Stomach (tissue), 9 donors: ENCODE measurements around the gene SLC1A2. TPM values are rescaled to one million over a fixed set of nuclear protein-coding genes. Genes with fewer than 3 reads are reported as not detected.

ENCODE experiments used
- DNase-seq, 2 donors: peaks; one replicate each; pipeline versions ENCODE4 v3.0.0 to v3.0.0-alpha.2; 2013 to 2019
- H3K27ac ChIP-seq, 5 donors: fragments of 200-600 bp in 4 of 5; sonication (generic) in 4 of 5; one replicate each; pipeline ENCODE4 v1.5.1; 2013 to 2019; ENCODE audit warnings: mild to moderate bottlenecking in 1 of 5, moderate library complexity in 1 of 5
- H3K27me3 ChIP-seq, 3 donors: fragments of 200-600 bp; sonication (generic); one replicate each; pipeline ENCODE4 v1.5.1; 2017 to 2019; ENCODE audit warnings: mixed run types in 1 of 3
- H3K36me3 ChIP-seq, 4 donors: fragments of 200-600 bp; sonication (generic); 1 replicate in 3 of 4; 2 replicates in 1 of 4; pipeline ENCODE4 v1.5.1; 2016 to 2019
- H3K4me1 ChIP-seq, 4 donors: fragments of 200-600 bp; sonication (generic); one replicate each; pipeline ENCODE4 v1.5.1; 2016 to 2019
- H3K4me3 ChIP-seq, 4 donors: fragments of 200-600 bp; sonication (generic) in 3 of 4; one replicate each; pipeline ENCODE4 v1.5.1; 2016 to 2019; ENCODE audit warnings: mild to moderate bottlenecking in 1 of 4
- H3K9me3 ChIP-seq, 4 donors: fragments of 200-600 bp; sonication (generic); one replicate each; pipeline ENCODE4 v1.5.1; 2016 to 2019
- EP300 ChIP-seq: sonication (generic); formaldehyde crosslinking; IDR thresholded peaks from one replicate; pipeline ENCODE4 v1.6.1; 2017; ENCODE audit warnings: antibody characterized with exemption
- POLR2A ChIP-seq, 4 donors: fragments of 450-650 bp; IDR thresholded peaks; one replicate each; pipeline ENCODE4 v1.6.1; 2016; ENCODE audit warnings: antibody characterized with exemption in 4 of 4, control low read depth in 2 of 4, mild to moderate bottlenecking in 1 of 4, moderate library complexity in 1 of 4
- POLR2AphosphoS5 ChIP-seq, 3 donors: sonication (generic); formaldehyde crosslinking; IDR thresholded peaks; one replicate each; pipeline ENCODE4 v1.6.1; 2016; ENCODE audit warnings: antibody characterized with exemption in 3 of 3
- WGBS, 5 donors: extraction: QIAGEN DNeasy Blood & Tissue Kit in 3 of 5; methylation state at CpG; one replicate each; pipeline versions ENCODE4 v1.1.5 to v1.1.7; 2013 to 2018; 5-methylcytosine and 5-hydroxymethylcytosine counted together
- intact Hi-C: fragments of 100-400 bp; cut with DNase I; formaldehyde crosslinking; loops from one replicate; pipeline ENCODE4 v1.15.1; 2023; ENCODE audit warnings: low total_unique reads
- polyA plus RNA-seq, 3 donors: library from polyadenylated mRNA; stranded (reverse); fragments of 200-250 nt; gene quantifications; one replicate each; pipeline ENCODE4 v1.2.3, GENCODE V29; 2013
- total RNA-seq, 5 donors: library from RNA; depleted of rRNA; stranded (reverse); fragments of >200 nt; gene quantifications; one replicate each; pipeline versions ENCODE4 v1.1.0 to v1.2.3, GENCODE V29; 2014 to 2016
- TF ChIP-seq, protein P1 (sequence below), 7 experiments: fragments of 450-650 bp in 4 of 7; fragments of 200-600 bp in 3 of 7; sonication (generic) in 3 of 7; IDR thresholded peaks; one replicate each; pipeline ENCODE4 v1.5.1; 2016 to 2019; ENCODE audit warnings: antibody characterized with exemption in 7 of 7, control low read depth in 2 of 7, mild to moderate bottlenecking in 1 of 7
- donor health status: healthy with polysubstance abuse.
- donor health status: Bipolar disorder and iron deficiency.
- donor health status: healthy.

The SLC1A2 gene
- total and polyA plus RNA-seq, 8 donors = 1.3 to 13.4 (median 3.2) TPM; not detected in 1

DNA sequence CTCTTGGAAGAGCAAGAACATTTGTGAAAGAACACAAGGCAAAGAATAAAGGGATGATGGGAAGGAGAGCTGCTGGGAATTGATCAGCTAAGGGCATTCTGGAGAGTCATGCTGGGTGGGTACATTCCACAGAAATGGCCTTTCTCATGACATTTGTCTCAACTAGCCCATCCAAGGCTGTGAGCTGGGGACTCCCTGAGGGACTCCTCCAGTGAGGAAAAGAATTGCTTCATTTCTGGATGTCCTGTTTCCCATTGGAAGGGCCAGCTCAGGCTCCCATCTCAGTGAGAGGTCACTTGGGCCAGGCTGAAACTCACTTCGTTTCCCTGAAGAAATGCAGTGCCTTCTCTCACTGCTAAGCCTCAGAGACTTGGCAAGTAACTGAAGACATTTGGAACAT, 173.6 kb downstream of the SLC1A2 start:
- no peaks in the 10 kb centered on the region for H3K36me3 ChIP-seq
- H3K27ac ChIP-seq = peak overlapping the region in 3 of 5 donors; percentile 58 to 80 (median 68)
- intact Hi-C loops = no loop called here
- H3K9me3 ChIP-seq = no peaks in the 10 kb centered on the region
- H3K4me3 ChIP-seq = no peak overlapping the region
- DNase-seq = no peak
- 67 to 89% (median 82%) methylated on average over 1 of the region's 1 CpG for WGBS, 5 donors
- no peaks in the 10 kb centered on the region for H3K27me3 ChIP-seq
- peaks cover 0 to 11% (median 0%) of the 10 kb centered on the region in 4 donors for H3K4me1 ChIP-seq
- no peak for TF ChIP-seq POLR2A (IDR thresholded peaks at IDR 0.05)
- TF ChIP-seq POLR2AphosphoS5 (IDR thresholded peaks at IDR 0.05) = no peak
- no peak for TF ChIP-seq EP300
- TF ChIP-seq, protein P1, sequence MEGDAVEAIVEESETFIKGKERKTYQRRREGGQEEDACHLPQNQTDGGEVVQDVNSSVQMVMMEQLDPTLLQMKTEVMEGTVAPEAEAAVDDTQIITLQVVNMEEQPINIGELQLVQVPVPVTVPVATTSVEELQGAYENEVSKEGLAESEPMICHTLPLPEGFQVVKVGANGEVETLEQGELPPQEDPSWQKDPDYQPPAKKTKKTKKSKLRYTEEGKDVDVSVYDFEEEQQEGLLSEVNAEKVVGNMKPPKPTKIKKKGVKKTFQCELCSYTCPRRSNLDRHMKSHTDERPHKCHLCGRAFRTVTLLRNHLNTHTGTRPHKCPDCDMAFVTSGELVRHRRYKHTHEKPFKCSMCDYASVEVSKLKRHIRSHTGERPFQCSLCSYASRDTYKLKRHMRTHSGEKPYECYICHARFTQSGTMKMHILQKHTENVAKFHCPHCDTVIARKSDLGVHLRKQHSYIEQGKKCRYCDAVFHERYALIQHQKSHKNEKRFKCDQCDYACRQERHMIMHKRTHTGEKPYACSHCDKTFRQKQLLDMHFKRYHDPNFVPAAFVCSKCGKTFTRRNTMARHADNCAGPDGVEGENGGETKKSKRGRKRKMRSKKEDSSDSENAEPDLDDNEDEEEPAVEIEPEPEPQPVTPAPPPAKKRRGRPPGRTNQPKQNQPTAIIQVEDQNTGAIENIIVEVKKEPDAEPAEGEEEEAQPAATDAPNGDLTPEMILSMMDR (IDR thresholded peaks at IDR 0.05) = no peak

DNA sequence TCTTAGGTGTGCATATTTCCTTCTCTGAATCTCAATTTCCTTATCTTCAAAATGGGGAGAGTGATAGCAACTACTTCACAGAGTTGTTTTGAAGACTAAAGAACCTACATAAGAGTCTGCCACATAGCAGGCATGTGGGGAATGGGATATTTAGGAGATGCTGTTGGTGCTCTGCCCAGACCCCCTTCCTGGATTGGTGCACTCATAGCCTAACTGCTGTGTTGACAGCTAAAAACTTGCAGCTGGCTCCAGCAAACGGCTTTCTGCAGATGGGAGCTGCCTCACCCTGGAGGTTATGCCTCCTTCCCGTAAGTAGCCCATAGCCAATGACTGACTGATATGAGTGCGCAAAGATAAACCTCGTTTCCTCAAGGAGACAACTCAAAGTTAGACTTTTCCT, 174.3 kb downstream of the SLC1A2 start:
- Histone ChIP-seq H3K27ac (peak overlapping the region in 1 of 5 donors; percentile 80), H3K27me3 (no peaks in the 10 kb centered on the region), H3K4me1 (peaks cover 0 to 11% (median 0%) of the 10 kb centered on the region in 4 donors), H3K4me3 (no peak overlapping the region), H3K9me3 (no peaks in the 10 kb centered on the region), H3K36me3 (no peaks in the 10 kb centered on the region)
- no peak for DNase-seq
- intact Hi-C loops = no loop called here
- 72 to 87% (median 75%) methylated on average over 4 of the region's 4 CpGs for WGBS, 5 donors
- TF ChIP-seq EP300 (no peak), POLR2AphosphoS5 (IDR thresholded peaks at IDR 0.05) (no peak), POLR2A (IDR thresholded peaks at IDR 0.05) (no peak)
- TF ChIP-seq, protein P1 (IDR thresholded peaks at IDR 0.05) = no peak

DNA sequence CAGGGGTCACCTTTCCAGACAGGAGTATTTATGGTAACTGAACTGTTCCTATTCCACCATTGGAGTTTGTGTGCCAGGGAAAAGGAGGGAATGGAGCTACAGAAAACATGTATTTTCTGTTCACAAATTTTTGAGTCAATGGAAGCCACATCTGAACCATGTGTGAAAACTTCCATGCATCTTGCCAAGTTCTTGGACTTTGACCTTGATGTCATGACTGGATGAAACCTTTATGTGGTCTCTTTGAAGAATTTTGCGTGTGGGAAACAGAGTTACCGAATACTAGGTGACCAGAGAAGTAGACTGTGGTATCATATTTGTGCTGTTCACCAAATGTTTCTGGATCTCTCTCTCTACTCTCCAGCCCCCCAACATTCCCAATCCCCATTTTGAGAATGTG, 175.6 kb downstream of the SLC1A2 start:
- Histone ChIP-seq H3K4me1 (peaks cover 0 to 11% (median 3%) of the 10 kb centered on the region in 4 donors), H3K9me3 (no peaks in the 10 kb centered on the region), H3K27ac (no peak overlapping the region), H3K36me3 (no peaks in the 10 kb centered on the region), H3K4me3 (no peak overlapping the region), H3K27me3 (no peaks in the 10 kb centered on the region)
- TF ChIP-seq, protein P1 (IDR thresholded peaks at IDR 0.05) = no peak
- no peak for TF ChIP-seq POLR2A (IDR thresholded peaks at IDR 0.05)
- no peak for TF ChIP-seq EP300
- TF ChIP-seq POLR2AphosphoS5 (IDR thresholded peaks at IDR 0.05) = no peak
- intact Hi-C loops = no loop called here
- DNase-seq = no peak
- WGBS, 5 donors = 92 to 97% (median 95%) methylated on average over 2 of the region's 2 CpGs

DNA sequence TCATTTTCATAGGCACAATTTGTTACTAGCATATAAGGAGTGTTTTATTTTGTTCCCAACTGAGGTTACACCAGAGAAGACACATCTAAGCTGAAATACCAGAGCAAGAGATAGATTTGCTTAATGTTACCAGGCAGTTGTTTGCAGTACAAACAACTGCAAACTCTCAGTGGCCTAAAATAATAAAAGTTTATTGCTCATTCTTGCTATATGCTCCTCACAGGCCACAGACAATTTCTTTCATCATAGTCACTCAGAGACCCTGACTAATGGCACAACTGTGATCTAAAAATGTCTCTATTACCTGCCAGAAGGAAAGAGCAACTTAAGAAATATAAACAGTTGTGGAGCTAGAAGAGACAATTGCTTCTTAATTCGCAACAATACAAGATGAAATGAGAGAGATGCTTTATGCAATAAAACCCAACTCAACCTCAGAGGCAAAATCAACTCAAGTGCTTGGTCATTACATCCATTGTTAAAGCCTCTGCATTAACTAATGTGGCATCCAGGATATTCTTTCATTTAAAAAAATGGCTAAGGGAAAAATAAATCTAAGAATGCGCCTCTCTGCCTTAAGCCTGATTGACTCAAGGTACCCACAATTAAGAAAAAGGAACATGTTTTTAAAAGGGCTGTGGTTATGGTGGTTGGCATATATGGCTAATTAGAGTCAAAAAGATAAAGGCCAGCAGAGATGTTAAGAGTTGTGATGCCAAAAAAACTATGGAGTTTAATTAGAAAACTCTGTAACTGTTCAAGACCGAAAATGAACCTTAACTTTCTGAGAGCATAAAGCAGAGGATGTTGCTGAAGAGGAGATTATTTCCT, 176.7 kb downstream of the SLC1A2 start:
- Histone ChIP-seq H3K27me3 (no peaks in the 10 kb centered on the region), H3K27ac (no peak overlapping the region), H3K4me3 (no peak overlapping the region), H3K36me3 (no peaks in the 10 kb centered on the region), H3K4me1 (peaks cover 0 to 18% (median 6%) of the 10 kb centered on the region in 4 donors), H3K9me3 (no peaks in the 10 kb centered on the region)
- no peak for DNase-seq
- TF ChIP-seq POLR2A (IDR thresholded peaks at IDR 0.05) = no peak
- TF ChIP-seq, protein P1 (IDR thresholded peaks at IDR 0.05) = no peak
- TF ChIP-seq EP300 = no peak
- no peak for TF ChIP-seq POLR2AphosphoS5 (IDR thresholded peaks at IDR 0.05)
- 88 to 95% (median 90%) methylated on average over 3 of the region's 3 CpGs for WGBS, 5 donors
- intact Hi-C loops = no loop called here
